ENCODE measurements around the gene PRR23E. TPM values are rescaled to one million over a fixed set of nuclear protein-coding genes. Genes with fewer than 3 reads are reported as not detected.

PRR23E gene
- total and polyA plus RNA-seq, 2 donors = not detected

DNA sequence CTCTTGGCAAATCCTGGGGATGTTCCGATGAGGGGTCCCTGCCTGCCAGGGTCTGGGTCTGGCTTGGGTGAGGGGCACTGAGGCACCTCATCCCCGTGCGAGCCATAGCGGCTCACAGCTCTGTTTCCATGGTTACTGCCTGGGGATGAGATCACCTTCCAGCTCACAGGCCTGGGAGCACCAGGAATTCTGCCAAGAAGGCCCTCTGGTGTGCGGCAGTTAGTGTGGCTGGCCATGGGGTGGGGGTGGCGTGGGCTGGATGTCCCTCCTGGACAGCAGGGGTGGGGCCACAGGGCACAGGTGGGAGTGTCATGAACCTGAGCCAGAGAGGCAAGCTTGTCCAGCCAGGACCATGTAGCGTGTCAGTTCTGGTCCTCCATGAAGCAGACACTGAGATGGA lies 22.1 kb upstream of the PRR23E start:
- peak; percentile 46 for DNase-seq (ENCODE audit: extremely low spot score)
- Histone ChIP-seq H3K27ac (ENCODE audit: low read depth) (no peak overlapping the region), H3K4me1 (ENCODE audit: insufficient read depth) (no peaks in the 10 kb centered on the region), H3K4me3 (ENCODE audit: low read depth, low read length) (no peak overlapping the region), H3K36me3 (ENCODE audit: insufficient read depth) (no peaks in the 10 kb centered on the region)
- WGBS = 32% methylated on average over 7 of the region's 7 CpGs

DNA sequence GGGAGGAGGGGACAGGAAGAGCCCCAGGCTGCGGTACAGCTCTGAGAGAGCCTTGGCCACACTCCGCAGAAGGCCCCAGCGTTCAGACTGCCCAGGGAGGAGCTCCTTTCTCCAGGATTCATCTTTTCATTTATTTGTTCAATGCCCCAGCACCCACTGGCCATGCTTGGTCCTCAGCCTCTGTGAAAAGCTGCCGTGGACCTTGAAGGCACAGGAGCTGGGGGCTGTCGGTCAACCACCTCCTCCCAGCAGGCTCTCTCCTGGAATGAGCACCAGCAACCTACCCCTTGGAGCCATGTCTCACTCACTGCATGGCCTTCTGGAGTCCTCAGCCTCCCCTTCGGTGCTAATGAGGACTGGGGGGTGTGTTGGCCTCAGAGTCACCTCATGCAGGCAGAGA lies 21.6 kb upstream of the PRR23E start:
- Histone ChIP-seq H3K4me3 (ENCODE audit: low read depth, low read length) (no peak overlapping the region), H3K27ac (ENCODE audit: low read depth) (no peak overlapping the region), H3K36me3 (ENCODE audit: insufficient read depth) (no peaks in the 10 kb centered on the region), H3K4me1 (ENCODE audit: insufficient read depth) (no peaks in the 10 kb centered on the region)
- WGBS = 75% methylated on average over 6 of the region's 6 CpGs
- DNase-seq (ENCODE audit: extremely low spot score) = no peak

DNA sequence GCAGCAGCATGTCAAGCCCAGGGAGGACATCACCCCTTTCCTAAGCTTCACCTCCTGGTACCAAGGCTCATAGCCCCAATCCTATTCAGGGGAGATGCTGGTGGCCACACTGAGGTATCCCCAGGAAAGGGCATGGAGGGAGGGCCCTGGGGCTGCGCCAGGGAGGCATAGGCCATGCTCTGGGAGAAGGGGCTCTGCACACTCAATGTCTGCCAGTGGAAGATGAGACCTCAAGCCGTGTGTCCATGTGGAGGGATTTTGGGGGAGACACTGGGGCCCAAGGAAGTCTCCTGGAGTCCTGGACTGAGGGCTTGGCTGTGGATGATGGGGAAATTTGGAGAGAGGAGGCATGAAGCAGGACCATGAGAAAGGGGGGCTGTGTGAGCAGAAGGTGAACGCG lies 21.2 kb upstream of the PRR23E start:
- H3K27ac ChIP-seq (ENCODE audit: low read depth) = no peak overlapping the region
- WGBS = 89% methylated on average over 4 of the region's 4 CpGs
- DNase-seq (ENCODE audit: extremely low spot score) = no peak
- H3K4me1 ChIP-seq (ENCODE audit: insufficient read depth) = no peaks in the 10 kb centered on the region
- no peak overlapping the region for H3K4me3 ChIP-seq (ENCODE audit: low read depth, low read length)
- H3K36me3 ChIP-seq (ENCODE audit: insufficient read depth) = no peaks in the 10 kb centered on the region

DNA sequence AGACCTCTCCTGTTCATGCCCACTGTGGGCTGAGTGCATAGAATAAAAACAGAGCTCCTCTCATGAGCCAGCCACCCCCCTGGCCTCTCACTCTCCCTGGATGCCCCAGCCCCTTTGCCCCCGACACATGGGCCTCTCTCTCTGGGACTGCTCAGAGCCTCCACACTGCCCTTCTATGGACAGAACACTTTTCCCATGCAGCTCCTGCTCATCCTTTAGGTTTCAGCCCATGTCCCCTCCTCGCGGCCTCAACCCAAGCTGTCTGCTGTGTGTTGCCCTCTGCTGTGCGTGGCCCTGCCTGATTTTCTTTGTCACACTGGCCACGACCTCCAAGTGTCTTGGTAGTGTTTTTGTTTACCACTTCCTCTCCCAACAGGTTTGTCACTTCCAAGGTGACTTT lies 20.7 kb upstream of the PRR23E start:
- 82% methylated on average over 5 of the region's 5 CpGs for WGBS
- Histone ChIP-seq H3K36me3 (ENCODE audit: insufficient read depth) (no peaks in the 10 kb centered on the region), H3K27ac (ENCODE audit: low read depth) (no peak overlapping the region), H3K4me3 (ENCODE audit: low read depth, low read length) (no peak overlapping the region), H3K4me1 (ENCODE audit: insufficient read depth) (no peaks in the 10 kb centered on the region)
- no peak for DNase-seq (ENCODE audit: extremely low spot score)

DNA sequence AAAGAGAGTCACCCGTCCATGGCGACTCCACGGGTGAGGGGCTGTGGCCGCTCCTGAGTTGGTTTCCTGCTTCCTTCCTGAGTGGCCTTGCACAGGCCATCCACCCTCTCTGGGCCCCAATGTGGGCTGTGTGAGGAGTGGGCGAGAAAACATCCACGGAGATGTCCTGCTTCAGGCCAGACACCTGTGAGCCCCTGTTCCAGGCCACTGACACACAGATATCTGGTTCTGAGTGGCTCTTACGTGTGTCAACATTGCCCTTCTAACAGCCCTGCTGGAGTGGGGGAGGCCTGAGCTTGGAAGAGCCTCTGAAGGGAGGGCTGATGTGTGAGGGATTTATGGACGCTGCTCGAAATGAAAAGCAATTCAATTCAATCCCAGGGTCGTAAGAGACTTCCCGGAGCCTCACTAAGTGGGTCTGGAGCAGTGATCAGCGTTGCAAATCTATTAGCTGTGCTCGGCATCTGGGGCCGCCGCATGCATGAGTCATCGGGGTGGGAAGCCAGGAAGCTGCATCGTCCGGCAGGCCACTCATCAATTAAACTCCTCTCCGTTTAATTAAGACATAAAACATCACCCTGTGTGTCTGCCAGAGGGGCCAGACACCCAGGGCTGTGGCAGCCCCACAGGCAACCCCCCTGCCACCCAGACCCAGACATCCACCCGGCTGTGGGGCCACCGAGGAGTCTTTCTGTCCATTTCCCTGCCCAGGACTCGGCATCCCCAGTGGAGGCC lies 20.0 kb upstream of the PRR23E start:
- no peaks in the 10 kb centered on the region for H3K4me1 ChIP-seq (ENCODE audit: insufficient read depth)
- no peak overlapping the region for H3K4me3 ChIP-seq (ENCODE audit: low read depth, low read length)
- whole genome bisulfite sequencing = 21% methylated on average over 22 of the region's 22 CpGs
- no peaks in the 10 kb centered on the region for H3K36me3 ChIP-seq (ENCODE audit: insufficient read depth)
- H3K27ac ChIP-seq (ENCODE audit: low read depth) = no peak overlapping the region
- DNase-seq (ENCODE audit: extremely low spot score) = peak; percentile 68

DNA sequence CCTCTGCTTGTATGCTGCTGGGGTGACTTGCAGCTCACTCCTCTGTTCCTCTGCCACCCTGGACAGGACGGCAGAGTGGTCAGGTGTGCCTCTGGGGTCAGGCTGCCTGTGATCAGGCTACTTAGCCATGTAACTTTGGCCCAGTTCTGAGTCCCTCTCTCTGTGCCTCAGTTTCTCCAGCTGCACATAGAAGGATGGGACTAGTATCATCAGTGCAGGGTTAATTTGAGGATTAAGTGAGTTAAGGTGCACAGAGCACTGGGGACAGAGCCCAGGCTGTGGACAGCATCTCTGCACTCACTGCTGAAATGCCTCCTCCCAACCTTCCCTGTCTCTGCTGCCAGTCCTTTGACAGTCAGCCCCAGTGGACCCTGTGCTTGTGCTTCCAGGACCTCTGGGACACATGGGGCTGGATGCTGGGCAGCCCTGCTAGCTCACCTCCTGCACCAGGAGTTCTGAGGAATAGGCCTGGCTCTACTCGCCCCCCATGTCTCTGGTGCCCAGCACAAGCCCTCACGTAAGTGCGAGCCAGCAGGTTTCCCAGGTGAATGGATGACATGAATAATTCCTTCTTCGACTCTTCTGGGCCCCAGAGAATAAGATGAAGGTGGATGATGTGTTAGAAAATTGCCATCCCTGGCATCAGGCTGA lies 19.3 kb upstream of the PRR23E start:
- no peaks in the 10 kb centered on the region for H3K4me1 ChIP-seq (ENCODE audit: insufficient read depth)
- WGBS = 73% methylated on average over 5 of the region's 5 CpGs
- no peak overlapping the region for H3K27ac ChIP-seq (ENCODE audit: low read depth)
- H3K4me3 ChIP-seq (ENCODE audit: low read depth, low read length) = no peak overlapping the region
- no peak for DNase-seq (ENCODE audit: extremely low spot score)
- H3K36me3 ChIP-seq (ENCODE audit: insufficient read depth) = no peaks in the 10 kb centered on the region

DNA sequence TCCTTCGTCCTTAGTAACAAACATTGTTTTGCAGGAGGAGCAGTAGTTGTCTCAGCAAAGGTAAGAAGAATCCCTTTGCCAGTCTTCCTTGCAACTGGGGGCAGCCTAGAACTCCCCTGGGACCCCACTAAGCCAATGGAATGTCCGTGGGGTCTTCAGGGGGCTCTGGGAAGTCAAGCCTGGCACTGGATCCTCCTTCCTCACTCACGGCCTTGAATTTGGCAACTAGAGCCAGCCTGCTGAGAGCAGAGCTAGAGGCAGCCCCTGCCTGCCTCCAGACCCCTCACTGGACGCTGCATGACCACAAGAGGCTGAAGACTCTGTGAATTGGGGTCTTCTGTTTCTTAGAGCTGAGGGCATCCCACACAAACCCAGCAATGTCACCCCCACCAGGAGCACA lies 18.6 kb upstream of the PRR23E start:
- H3K4me3 ChIP-seq (ENCODE audit: low read depth, low read length) = no peak overlapping the region
- WGBS = 63% methylated on average over 4 of the region's 4 CpGs

DNA sequence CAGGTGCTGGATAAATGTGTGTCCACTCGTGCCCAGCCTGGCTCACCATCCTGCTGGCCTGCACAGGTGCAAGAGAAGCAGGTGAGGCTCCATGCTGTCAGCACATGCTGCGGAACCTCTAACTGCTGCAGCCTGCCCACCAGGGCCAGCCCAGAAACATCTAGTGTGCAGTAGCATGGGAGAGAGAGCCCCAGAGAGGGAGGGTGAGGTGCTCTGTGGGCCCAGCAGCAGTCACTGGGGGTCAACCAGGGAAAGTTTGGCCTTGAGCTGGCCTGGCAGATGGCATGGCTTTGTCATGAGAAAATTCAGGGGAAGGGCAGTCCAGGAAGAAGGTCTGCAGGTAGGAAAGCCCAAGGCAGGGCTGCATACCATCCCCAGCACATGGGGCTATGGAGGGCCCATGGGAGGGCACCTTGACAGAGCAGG lies 18.2 kb upstream of the PRR23E start:
- Histone ChIP-seq H3K36me3 (ENCODE audit: insufficient read depth) (no peaks in the 10 kb centered on the region), H3K27ac (ENCODE audit: low read depth) (no peak overlapping the region), H3K4me3 (ENCODE audit: low read depth, low read length) (no peak overlapping the region), H3K4me1 (ENCODE audit: insufficient read depth) (no peaks in the 10 kb centered on the region)
- WGBS = 92% methylated on average over 2 of the region's 2 CpGs
- no peak for DNase-seq (ENCODE audit: extremely low spot score)

More for the DNA sequence above, 18.6 kb upstream of the PRR23E start:
- no peak for DNase-seq (ENCODE audit: extremely low spot score)
- Histone ChIP-seq H3K4me1 (ENCODE audit: insufficient read depth) (no peaks in the 10 kb centered on the region), H3K36me3 (ENCODE audit: insufficient read depth) (no peaks in the 10 kb centered on the region), H3K27ac (ENCODE audit: low read depth) (no peak overlapping the region)

DNA sequence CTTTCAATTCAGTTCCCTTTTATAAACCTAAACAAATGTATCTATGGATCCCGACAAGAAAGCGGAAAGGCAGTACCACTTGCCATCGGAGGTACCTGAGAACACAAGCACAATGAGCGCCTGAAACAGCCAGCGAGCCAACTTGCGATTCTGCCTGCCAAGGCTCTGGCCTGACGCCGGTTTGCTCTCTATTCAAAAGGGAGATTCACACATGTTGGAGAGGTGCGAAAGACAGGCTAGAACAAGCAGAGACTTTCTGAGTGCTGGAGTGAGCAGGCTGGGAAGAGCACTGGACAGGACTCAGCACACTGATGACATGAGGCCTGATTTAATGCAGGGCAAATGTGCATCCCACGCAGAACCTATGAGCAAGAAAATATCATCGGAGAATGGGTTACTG lies 17.7 kb upstream of the PRR23E start:
- no peak for DNase-seq (ENCODE audit: extremely low spot score)
- H3K4me3 ChIP-seq (ENCODE audit: low read depth, low read length) = no peak overlapping the region
- 87% methylated on average over 11 of the region's 11 CpGs for WGBS
- no peak overlapping the region for H3K27ac ChIP-seq (ENCODE audit: low read depth)
- H3K4me1 ChIP-seq (ENCODE audit: insufficient read depth) = no peaks in the 10 kb centered on the region
- H3K36me3 ChIP-seq (ENCODE audit: insufficient read depth) = no peaks in the 10 kb centered on the region

DNA sequence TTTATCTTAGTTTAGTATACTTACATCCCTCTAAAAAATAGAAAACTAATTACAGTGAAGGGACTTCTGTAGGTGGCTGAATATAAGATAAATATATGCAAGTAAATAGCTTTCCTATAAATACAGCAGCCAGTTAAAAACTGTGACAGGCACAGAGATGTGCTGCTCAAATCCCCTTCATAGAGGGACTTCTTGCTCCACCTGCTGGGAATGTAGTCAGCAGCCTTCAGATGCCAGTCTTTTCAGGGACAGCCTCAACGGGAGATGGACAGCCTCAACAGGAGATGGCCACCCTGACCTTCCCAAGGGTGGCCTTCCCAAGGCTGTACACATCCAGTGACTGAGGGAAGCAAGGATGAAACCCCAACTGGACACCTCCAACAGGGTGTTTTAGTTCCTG lies 15.7 kb upstream of the PRR23E start:
- no peaks in the 10 kb centered on the region for H3K4me1 ChIP-seq (ENCODE audit: insufficient read depth)
- 73% methylated on average over 1 of the region's 1 CpG for WGBS
- H3K36me3 ChIP-seq (ENCODE audit: insufficient read depth) = no peaks in the 10 kb centered on the region
- no peak overlapping the region for H3K27ac ChIP-seq (ENCODE audit: low read depth)
- H3K4me3 ChIP-seq (ENCODE audit: low read depth, low read length) = no peak overlapping the region
- no peak for DNase-seq (ENCODE audit: extremely low spot score)

DNA sequence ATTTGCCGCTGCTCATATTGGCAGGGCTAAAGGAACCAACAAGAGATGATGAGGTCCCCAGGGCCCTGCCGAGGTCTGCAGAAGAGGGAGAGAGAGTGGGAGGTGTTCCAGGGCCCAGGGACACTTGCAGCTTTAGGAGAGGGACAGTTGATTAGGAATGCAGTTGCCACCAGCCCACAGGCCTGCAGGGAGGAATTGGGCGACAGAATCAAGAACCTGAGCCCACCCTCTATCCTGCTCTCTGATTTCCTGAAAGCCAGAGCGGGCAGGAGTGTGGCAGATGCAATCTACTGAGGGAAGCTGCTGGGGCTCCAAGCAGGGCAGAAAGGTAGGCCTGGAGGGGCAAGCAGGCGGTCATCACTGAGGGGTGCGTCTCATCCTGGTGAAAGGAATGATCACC lies 12.1 kb upstream of the PRR23E start:
- H3K4me3 ChIP-seq (ENCODE audit: low read depth, low read length) = no peak overlapping the region
- H3K27ac ChIP-seq (ENCODE audit: low read depth) = no peak overlapping the region
- 80% methylated on average over 6 of the region's 6 CpGs for WGBS
- H3K36me3 ChIP-seq (ENCODE audit: insufficient read depth) = no peaks in the 10 kb centered on the region
- no peak for DNase-seq (ENCODE audit: extremely low spot score)
- no peaks in the 10 kb centered on the region for H3K4me1 ChIP-seq (ENCODE audit: insufficient read depth)

DNA sequence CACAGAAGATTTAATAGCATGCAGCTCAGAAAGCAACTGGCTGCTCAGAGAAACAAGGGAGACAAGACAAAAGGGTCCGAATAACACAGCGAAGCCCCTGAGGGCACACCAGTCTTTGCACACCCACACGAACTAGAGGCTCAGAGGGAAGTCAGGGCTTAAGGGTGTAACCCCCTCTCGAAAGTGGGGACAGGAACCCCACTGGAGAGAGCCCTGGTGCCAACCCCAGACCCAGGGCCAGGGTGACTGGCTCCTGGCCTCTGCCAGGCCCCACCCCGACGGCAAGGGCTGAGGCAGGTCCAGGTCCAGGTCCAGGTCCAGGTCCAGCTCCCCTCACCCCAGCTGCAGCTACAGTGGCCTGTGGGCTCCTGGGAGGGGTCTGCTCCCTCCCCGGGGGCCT lies 10.5 kb upstream of the PRR23E start:
- no peak for DNase-seq (ENCODE audit: extremely low spot score)
- H3K4me3 ChIP-seq (ENCODE audit: low read depth, low read length) = no peak overlapping the region
- 67% methylated on average over 7 of the region's 7 CpGs for WGBS
- H3K4me1 ChIP-seq (ENCODE audit: insufficient read depth) = no peaks in the 10 kb centered on the region
- no peaks in the 10 kb centered on the region for H3K36me3 ChIP-seq (ENCODE audit: insufficient read depth)
- H3K27ac ChIP-seq (ENCODE audit: low read depth) = no peak overlapping the region

DNA sequence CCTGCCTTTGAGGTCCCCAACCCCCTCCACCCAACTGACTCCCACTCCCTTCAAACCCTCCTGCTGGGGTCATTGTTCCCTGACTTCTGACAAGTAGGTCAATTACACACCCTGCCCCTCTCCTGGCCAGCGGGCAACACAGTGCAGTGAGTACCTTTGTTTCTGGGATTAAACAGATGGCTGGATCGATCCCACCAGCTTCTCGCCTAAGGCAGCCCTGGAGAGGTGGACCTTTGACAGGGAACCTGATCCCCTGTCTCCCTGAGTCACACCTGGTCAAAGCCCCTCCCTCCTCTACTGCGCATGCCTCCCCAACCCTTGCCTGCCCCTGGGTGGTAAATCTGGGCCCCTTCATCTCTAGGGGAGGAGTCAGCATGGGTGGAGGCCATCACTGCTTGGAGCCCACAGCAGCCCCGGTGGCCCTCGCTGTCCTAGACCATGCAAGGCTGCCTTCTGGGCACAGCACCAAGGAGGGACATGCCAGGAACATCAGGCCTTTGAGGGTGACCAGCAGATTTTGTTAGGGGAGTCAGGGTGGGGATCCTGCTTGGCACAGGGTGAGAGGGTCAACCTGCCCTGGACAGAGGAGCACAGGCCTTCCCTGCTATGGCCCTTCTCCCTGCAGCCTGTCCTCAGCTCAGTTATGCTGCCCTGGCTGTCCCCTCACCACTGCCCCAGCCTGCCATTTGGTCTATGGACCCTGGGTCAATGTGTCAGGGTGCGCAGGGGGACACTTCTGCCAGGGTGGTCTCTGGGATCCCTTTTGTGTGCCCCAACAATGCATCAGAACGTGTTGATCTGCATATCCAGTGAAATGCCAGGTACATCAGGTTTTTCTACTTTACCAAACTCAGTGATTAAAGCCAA lies 9.8 kb upstream of the PRR23E start:
- no peaks in the 10 kb centered on the region for H3K36me3 ChIP-seq (ENCODE audit: insufficient read depth)
- 63% methylated on average over 8 of the region's 8 CpGs for WGBS
- H3K4me3 ChIP-seq (ENCODE audit: low read depth, low read length) = no peak overlapping the region
- DNase-seq (ENCODE audit: extremely low spot score) = no peak
- no peak overlapping the region for H3K27ac ChIP-seq (ENCODE audit: low read depth)
- H3K4me1 ChIP-seq (ENCODE audit: insufficient read depth) = no peaks in the 10 kb centered on the region
